SK-N-MC (cell line): Measurements from ENCODE around the gene ALKBH4.

Experiments
- EZH2 ChIP-seq: fragments of 200-600 bp; sonication (generic); IDR thresholded peaks from one replicate; pipeline ENCODE4 v1.6.1; 2017; ENCODE audit warnings: antibody characterized with exemption
- FOXP2 ChIP-seq: optimal IDR thresholded peaks from 2 replicates; pipeline ENCODE3; 2011; ENCODE audit warnings: mild to moderate bottlenecking, moderate library complexity; ENCODE audit not compliant: insufficient read depth; ENCODE audit errors: extremely low read length, control extremely low read depth
- POLR2AphosphoS5 ChIP-seq: IDR thresholded peaks from 2 replicates; pipeline ENCODE4 v1.6.1; 2012; ENCODE audit warnings: mild to moderate bottlenecking, low read depth, low read length, borderline replicate concordance

DNA sequence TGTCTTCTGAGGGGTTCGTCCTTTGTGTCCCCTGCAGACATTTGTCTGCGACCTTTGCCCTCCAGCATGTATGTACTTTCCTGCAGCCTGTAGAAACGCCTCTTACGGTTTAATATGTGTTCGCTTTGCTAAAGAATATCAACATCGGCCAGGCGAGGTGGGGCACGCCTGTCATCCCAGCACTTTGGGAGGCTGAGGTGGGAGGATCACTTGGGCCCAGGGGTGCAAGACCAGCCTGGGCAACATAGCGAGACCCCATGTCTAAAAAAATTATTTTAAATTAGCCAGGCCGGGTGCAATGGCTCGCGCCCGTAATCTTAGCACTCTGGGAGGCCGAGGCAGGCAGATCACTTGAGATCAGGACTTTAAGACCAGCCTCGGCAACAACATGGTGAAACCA, 15.5 kb downstream of the ALKBH4 start:
- TF ChIP-seq POLR2AphosphoS5 (no peak), EZH2 (no peak), FOXP2 (no peak)
